ENCODE data around the gene BPNT1. TPM values are rescaled to one million over a fixed set of nuclear protein-coding genes. Genes with fewer than 3 reads are reported as not detected.

The BPNT1 gene
- total and polyA plus RNA-seq, 2 of the 8 experiments (the other 6 are each of a cell fraction or from before 2014, with no cell fraction given): 13.2 to 16.3 TPM

GRCh38 chr1:220137019-220137786 is 47.6 kb upstream of the BPNT1 start:
- Histone ChIP-seq H3K79me2 (ENCODE audit: control insufficient read depth in 1 of 2, insufficient read depth in 2 of 2, low read length in 2 of 2) (no peaks in the 10 kb centered on the region), H3K4me3 (ENCODE audit: extremely low read depth in 1 of 4, insufficient read depth in 2 of 4, low read depth in 3 of 4, low read length in 4 of 4) (no peak overlapping the region), H4K5ac (ENCODE audit: insufficient read length, low read depth, low read length) (no peak overlapping the region), H3K9me3 (ENCODE audit: insufficient read depth in 2 of 2, low read depth in 1 of 2, low read length in 1 of 2) (no peaks in the 10 kb centered on the region), H3K9ac (replicated peaks in 1 of 4; ENCODE audit: extremely low read depth in 1 of 4, low read depth in 3 of 4, low read length in 3 of 4) (no peak overlapping the region), H3K36me3 (ENCODE audit: control insufficient read depth in 2 of 4, insufficient read depth in 4 of 4, low read length in 3 of 4) (peaks cover 0 to 47% (median 24%) of the 10 kb centered on the region in 4 experiments; a peak in 6 of 8 replicates), H2AK5ac (ENCODE audit: low read depth, low read length) (no peak overlapping the region), H2BK20ac (ENCODE audit: low read length) (no peak overlapping the region), H2BK12ac (ENCODE audit: low read depth, low read length) (no peak overlapping the region), H2BK120ac (replicated peaks; ENCODE audit: low read depth, low read length) (no peak overlapping the region), H3K79me1 (ENCODE audit: low read depth, low read length) (no peaks in the 10 kb centered on the region), H2BK5ac (ENCODE audit: low read depth, low read length) (no peak overlapping the region), H3K27me3 (replicated peaks in 1 of 4; ENCODE audit: control insufficient read depth in 3 of 4, extremely low read depth in 1 of 4, insufficient read depth in 3 of 4, low read length in 3 of 4) (no peaks in the 10 kb centered on the region), H2AFZ (ENCODE audit: low read length) (no peak overlapping the region), H3K18ac (ENCODE audit: extremely low read depth, low read length) (no peak overlapping the region), H3K23me2 (ENCODE audit: low read depth, low read length) (no peaks in the 10 kb centered on the region), H3K27ac (ENCODE audit: low read depth, low read length) (no peak overlapping the region), H3K4me1 (replicated peaks in 1 of 4; ENCODE audit: control insufficient read depth in 3 of 4, insufficient read depth in 4 of 4, low read length in 3 of 4) (no peaks in the 10 kb centered on the region), H4K20me1 (replicated peaks in 1 of 2; ENCODE audit: control insufficient read depth in 1 of 2, insufficient read depth in 2 of 2, low read length in 2 of 2) (no peaks in the 10 kb centered on the region), H3K23ac (ENCODE audit: insufficient read length) (no peak overlapping the region), H2BK15ac (ENCODE audit: low read length) (no peak overlapping the region), H3K56ac (replicated peaks; ENCODE audit: insufficient read length, low read depth, low read length) (no peak overlapping the region), H3K4ac (replicated peaks; ENCODE audit: insufficient read length, low read depth, low read length) (no peak overlapping the region), H3K4me2 (ENCODE audit: insufficient read depth in 1 of 2, low read depth in 2 of 2, low read length in 2 of 2) (no peak overlapping the region), H4K91ac (replicated peaks; ENCODE audit: insufficient read length, low read length) (no peak overlapping the region), H4K8ac (ENCODE audit: extremely low read depth, insufficient read depth, low read length) (no peak overlapping the region), H3K14ac (ENCODE audit: insufficient read length) (no peak overlapping the region)
- ChIA-PET POLR2A (ENCODE audit: partially characterized antibody) (interaction anchor here (0.9 kb wide), 1 partner anchor 13 kb away, joined by 3 read pairs; no protein-coding TSS in a partner anchor), CTCF (ENCODE audit: partially characterized antibody) (interaction anchor here (1.0 kb wide), 1 partner anchor 12 kb away, joined by 3 read pairs; no protein-coding TSS in a partner anchor)
- DNase-seq (ENCODE audit: low read depth in 1 of 2, low spot score in 2 of 2) (no peak), FAIRE-seq (no peak)
- TF ChIP-seq RBBP5 (IDR thresholded peaks at IDR 0.05; ENCODE audit: borderline replicate concordance, low read depth, low read length) (no peak), RFX5 (IDR thresholded peaks at IDR 0.05; ENCODE audit: borderline replicate concordance, low read depth, low read length) (no peak), CTBP2 (IDR thresholded peaks at IDR 0.05; ENCODE audit: borderline replicate concordance, insufficient read depth, insufficient read length, low read length) (no peak)
- WGBS, 2 experiments (ENCODE audit: extremely low coverage in 1 of 2, insufficient coverage in 1 of 2, insufficient read length in 1 of 2, insufficient replicate concordance in 2 of 2, low coverage in 1 of 2, low lambda C conversion rate in 2 of 2, missing lambda C conversion rate in 1 of 2): 94 to 100% methylated on average over 1 to 9 of the region's 9 CpGs
